GM13977 (cell line): Measurements from ENCODE around the gene MYL5.

Source experiments
- DNase-seq: peaks from one replicate; pipeline ENCODE4 v3.0.0; 2012; ENCODE audit warnings: low spot score
- in situ Hi-C: fragments of 300-500 bp; cut with MboI; formaldehyde crosslinking; loops from one replicate; pipeline ENCODE4 v1.12.0; 2022; ENCODE audit warnings: low sequenced_read_pairs, low pct_unique_long_range_greater_than_20kb, mixed read lengths, inconsistent platforms; ENCODE audit not compliant: unreplicated experiment
- TF ChIP-seq, protein P1 (sequence below): IDR thresholded peaks from 2 replicates; pipeline ENCODE4 v1.5.1; 2012; ENCODE audit warnings: mild to moderate bottlenecking, control low read depth; ENCODE audit not compliant: insufficient read depth; ENCODE audit errors: extremely low read depth, missing control alignments

Gene MYL5

DNA sequence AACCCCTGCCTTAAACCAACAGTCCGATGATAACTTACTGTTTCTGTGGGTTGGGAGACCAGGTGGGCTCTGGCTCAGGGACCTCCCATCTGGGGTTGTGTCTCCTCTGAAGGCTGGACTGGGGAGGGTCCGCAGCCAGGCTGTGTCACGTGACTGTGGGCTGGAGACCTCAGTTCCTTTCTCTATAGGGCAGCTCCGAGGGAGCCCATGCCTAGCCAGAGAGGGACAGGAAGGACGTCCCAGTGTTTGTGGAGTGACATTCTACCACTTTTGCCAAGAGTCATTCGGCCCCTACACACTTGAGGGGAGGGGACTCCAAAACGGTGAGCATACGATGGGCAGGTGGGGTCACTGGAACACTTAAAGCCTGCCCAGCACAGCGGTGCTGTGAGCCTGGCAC lies 35.8 kb downstream of the MYL5 start:
- DNase-seq: no peak
- in situ Hi-C loops: no loop called here
- TF ChIP-seq, protein P1, sequence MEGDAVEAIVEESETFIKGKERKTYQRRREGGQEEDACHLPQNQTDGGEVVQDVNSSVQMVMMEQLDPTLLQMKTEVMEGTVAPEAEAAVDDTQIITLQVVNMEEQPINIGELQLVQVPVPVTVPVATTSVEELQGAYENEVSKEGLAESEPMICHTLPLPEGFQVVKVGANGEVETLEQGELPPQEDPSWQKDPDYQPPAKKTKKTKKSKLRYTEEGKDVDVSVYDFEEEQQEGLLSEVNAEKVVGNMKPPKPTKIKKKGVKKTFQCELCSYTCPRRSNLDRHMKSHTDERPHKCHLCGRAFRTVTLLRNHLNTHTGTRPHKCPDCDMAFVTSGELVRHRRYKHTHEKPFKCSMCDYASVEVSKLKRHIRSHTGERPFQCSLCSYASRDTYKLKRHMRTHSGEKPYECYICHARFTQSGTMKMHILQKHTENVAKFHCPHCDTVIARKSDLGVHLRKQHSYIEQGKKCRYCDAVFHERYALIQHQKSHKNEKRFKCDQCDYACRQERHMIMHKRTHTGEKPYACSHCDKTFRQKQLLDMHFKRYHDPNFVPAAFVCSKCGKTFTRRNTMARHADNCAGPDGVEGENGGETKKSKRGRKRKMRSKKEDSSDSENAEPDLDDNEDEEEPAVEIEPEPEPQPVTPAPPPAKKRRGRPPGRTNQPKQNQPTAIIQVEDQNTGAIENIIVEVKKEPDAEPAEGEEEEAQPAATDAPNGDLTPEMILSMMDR: no peak

DNA sequence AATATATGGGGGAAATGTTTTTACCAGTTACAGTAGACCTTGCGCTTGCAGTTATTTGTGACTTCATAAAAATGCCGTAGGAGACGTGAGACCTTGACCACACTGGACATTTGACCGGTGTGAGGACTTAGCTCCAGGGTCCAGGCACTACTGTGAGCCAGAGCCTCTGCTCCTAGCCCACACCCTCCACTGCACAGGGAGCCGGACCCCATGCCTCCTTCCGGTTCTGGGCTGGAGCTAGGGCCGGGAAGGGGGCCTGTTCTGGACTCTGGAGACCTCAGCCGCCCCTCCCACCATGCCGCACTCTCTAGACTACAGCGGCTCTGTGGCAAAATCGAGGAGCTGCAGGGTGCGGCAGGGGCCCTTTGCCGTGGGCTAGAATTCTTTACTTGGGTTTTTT lies 36.6 kb downstream of the MYL5 start:
- DNase-seq: no peak
- in situ Hi-C loops: no loop called here
- TF ChIP-seq, protein P1: no peak

- in situ Hi-C loops: no loop called here
- no peak for DNase-seq
- TF ChIP-seq, protein P1: no peak
These were observed 37.8 kb downstream of the MYL5 start for GRCh38 chr4:712093-712492.

GRCh38 chr4:712916-713632 lies 38.7 kb downstream of the MYL5 start:
- in situ Hi-C loops: no loop called here
- TF ChIP-seq, protein P1: no peak
- DNase-seq: no peak

DNA sequence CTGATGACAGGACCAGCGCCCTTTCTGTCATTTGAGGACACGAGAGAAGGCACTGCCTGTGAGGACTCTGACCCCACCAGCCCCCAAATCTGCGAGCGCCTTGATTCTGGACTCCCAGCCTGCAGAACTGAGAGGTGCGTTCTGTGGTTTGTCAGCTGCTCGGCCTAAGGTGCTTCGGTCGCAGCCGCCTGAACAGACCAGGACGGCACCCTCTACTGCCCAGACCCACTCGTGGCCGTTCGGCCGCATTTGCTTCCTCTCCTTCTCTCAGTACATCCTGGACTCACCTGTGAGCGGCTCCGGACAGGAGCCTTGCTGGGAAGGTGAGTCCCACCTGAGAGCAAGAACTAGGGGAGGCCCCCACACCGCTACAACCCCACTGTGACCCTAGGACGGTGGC lies 39.7 kb downstream of the MYL5 start:
- DNase-seq: no peak
- TF ChIP-seq, protein P1: no peak
- in situ Hi-C loops: no loop called here

DNA sequence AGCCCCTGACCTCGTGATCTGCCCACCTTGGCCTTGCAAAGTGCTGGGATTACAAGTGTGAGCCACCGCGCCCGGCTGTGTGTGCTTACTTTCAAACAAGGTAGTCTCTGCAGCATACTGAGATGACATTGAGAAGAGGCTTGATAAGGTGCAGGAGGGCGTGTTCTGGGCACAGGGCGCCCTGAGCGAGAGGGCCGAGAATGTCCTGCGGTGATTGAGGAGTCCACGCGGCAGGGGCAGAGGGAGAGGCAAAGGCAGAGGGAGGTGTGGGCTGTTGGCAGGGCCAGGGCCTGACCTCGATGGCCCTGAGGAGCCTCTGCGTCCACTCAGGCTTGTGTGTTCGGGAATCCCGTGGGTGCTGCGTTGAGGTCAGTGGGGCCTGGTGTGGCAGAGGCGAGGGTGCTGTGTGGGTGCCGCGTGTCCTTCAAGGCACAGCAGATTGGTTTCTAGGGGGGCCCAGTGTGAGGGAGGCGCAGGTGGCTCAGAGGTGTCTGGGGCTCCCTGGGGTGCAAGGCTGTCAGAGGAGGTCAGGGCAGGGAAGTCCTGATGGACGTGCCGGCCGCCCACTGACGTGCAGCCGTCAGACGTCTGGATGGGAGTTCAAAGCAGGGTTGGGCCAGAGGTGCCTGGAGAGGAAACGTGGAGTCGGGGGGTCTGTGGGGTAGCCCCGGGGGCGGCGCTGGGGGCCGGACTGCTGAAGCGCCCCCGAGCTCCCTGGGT lies 43.4 kb downstream of the MYL5 start:
- in situ Hi-C loops: no loop called here
- TF ChIP-seq, protein P1: no peak
- no peak for DNase-seq
